ENCODE results near the gene VIPR2. TPM values are rescaled to one million over a fixed set of nuclear protein-coding genes. Genes with fewer than 3 reads are reported as not detected.
"Not testable (repeated sequence)": the region's sequence is repeated elsewhere in the genome, so short reads cannot be mapped to it uniquely, and the experiment has no call there.

Gene VIPR2
- total RNA-seq, 1 experiment from 2014 or later = not detected

- peak; percentile 32 for DNase-seq
- Histone ChIP-seq H3K36me3 (ENCODE audit: insufficient read depth, low read length) (no peaks in the 10 kb centered on the region), H3K9ac (ENCODE audit: low read length) (no peak overlapping the region), H3K4me1 (ENCODE audit: low read length) (no peaks in the 10 kb centered on the region), H3K9me3 (ENCODE audit: low read length) (no peaks in the 10 kb centered on the region), H3K27me3 (ENCODE audit: low read length) (no peaks in the 10 kb centered on the region), H3K4me3 (ENCODE audit: low read length) (no peak overlapping the region), H3K4me2 (ENCODE audit: low read depth, low read length, poor library complexity, severe bottlenecking) (no peak overlapping the region), H3K79me2 (ENCODE audit: low read length) (no peaks in the 10 kb centered on the region), H4K20me1 (ENCODE audit: insufficient read depth, low read depth, low read length) (no peaks in the 10 kb centered on the region), H3K9me2 (replicated peaks; ENCODE audit: insufficient read depth, low read length) (no peaks in the 10 kb centered on the region), H2AFZ (ENCODE audit: low read length) (no peak overlapping the region), H3K27ac (ENCODE audit: low read length) (no peak overlapping the region)
Measured at GRCh38 chr7:159130199-159130775, 14.4 kb downstream of the VIPR2 start.

DNA sequence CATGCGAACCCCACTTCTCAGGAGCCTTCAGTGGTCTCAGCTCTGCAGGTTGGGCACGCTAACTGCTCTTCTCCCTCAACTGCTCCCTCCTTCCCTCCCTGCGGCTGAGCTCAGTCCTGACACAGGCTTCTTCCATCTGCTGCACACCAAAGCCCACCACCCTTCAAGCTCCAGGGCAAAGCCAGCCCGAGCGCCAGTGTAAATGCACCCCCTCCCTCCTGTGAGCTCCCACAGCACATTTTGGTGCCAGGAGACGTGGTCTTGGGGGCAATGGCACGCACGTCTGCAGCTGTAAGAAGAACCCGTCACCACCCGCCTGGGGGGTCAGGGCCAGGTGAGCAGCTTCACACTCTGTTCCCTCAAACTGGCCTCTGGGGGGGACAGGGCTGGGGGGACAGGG is 15.9 kb downstream of the VIPR2 start:
- Histone ChIP-seq H3K4me2 (ENCODE audit: low read depth, low read length, poor library complexity, severe bottlenecking) (no peak overlapping the region), H3K4me3 (ENCODE audit: low read length) (no peak overlapping the region), H3K27me3 (ENCODE audit: low read length) (no peaks in the 10 kb centered on the region), H3K27ac (ENCODE audit: low read length) (no peak overlapping the region), H3K36me3 (ENCODE audit: insufficient read depth, low read length) (no peaks in the 10 kb centered on the region), H3K4me1 (ENCODE audit: low read length) (no peaks in the 10 kb centered on the region), H4K20me1 (ENCODE audit: insufficient read depth, low read depth, low read length) (no peaks in the 10 kb centered on the region), H2AFZ (ENCODE audit: low read length) (no peak overlapping the region), H3K9me2 (replicated peaks; ENCODE audit: insufficient read depth, low read length) (no peaks in the 10 kb centered on the region), H3K79me2 (ENCODE audit: low read length) (no peaks in the 10 kb centered on the region), H3K9ac (ENCODE audit: low read length) (no peak overlapping the region), H3K9me3 (ENCODE audit: low read length) (no peaks in the 10 kb centered on the region)
- peak; percentile 6 for DNase-seq

GRCh38 chr7:159127691-159128642 is 16.7 kb downstream of the VIPR2 start:
- Histone ChIP-seq H4K20me1 (ENCODE audit: insufficient read depth, low read depth, low read length) (no peaks in the 10 kb centered on the region), H3K79me2 (ENCODE audit: low read length) (no peaks in the 10 kb centered on the region), H3K9me3 (ENCODE audit: low read length) (no peaks in the 10 kb centered on the region), H3K36me3 (ENCODE audit: insufficient read depth, low read length) (no peaks in the 10 kb centered on the region), H3K9ac (ENCODE audit: low read length) (no peak overlapping the region), H3K27me3 (ENCODE audit: low read length) (no peaks in the 10 kb centered on the region), H2AFZ (ENCODE audit: low read length) (no peak overlapping the region), H3K9me2 (replicated peaks; ENCODE audit: insufficient read depth, low read length) (no peaks in the 10 kb centered on the region), H3K4me1 (ENCODE audit: low read length) (no peaks in the 10 kb centered on the region), H3K27ac (ENCODE audit: low read length) (no peak overlapping the region), H3K4me3 (ENCODE audit: low read length) (no peak overlapping the region), H3K4me2 (ENCODE audit: low read depth, low read length, poor library complexity, severe bottlenecking) (no peak overlapping the region)
- peak; percentile 2 for DNase-seq

DNA sequence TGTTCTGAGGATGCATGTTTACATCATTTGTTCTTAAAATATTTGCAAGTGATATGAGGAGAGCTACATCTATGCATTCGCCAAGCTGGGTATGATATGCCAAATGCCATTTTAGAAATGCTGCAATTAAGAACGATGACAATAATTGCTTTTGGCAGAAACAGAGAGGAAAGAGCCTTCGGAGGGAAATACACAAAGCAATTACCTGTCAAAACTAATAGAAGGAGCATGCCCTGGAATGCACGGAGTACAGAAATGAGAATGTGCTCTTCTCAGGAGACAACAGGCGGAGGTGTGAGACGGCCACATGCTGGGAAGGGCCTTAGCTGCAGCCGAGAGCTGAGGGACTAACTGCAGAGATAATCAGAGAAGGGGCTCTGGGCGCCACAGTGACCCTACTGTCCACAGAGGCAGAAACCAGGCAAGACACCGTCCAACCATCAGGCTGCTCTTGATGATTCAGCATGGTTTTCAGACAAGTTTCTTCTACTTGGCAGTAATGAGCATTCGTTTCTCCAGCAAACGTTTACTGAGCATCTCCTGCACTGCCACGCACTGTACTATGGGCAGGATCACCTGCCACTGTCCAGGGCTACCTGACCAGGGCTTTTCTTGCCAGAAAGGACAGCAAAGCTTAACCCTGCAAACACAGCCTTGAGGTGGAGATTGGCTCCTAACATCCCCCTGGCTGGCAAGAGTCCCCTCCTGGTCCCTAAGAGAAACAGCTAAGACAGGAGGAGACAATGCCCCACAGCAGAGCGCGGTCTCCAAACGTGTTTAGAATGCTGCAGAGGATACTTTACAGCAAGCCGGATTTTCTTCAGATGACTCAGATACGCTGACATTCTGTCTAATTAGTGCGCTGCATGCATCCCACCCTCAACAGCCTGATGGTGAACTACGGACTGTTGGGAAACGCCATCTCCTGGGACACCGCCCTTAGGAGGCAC is 18.1 kb downstream of the VIPR2 start:
- Histone ChIP-seq H3K9me2 (replicated peaks; ENCODE audit: insufficient read depth, low read length) (no peaks in the 10 kb centered on the region), H3K36me3 (ENCODE audit: insufficient read depth, low read length) (no peaks in the 10 kb centered on the region), H3K27ac (ENCODE audit: low read length) (no peak overlapping the region), H4K20me1 (ENCODE audit: insufficient read depth, low read depth, low read length) (no peaks in the 10 kb centered on the region), H3K4me1 (ENCODE audit: low read length) (no peaks in the 10 kb centered on the region), H3K9me3 (ENCODE audit: low read length) (no peaks in the 10 kb centered on the region), H3K4me2 (ENCODE audit: low read depth, low read length, poor library complexity, severe bottlenecking) (no peak overlapping the region), H3K27me3 (ENCODE audit: low read length) (no peaks in the 10 kb centered on the region), H3K9ac (ENCODE audit: low read length) (no peak overlapping the region), H3K4me3 (ENCODE audit: low read length) (no peak overlapping the region), H2AFZ (ENCODE audit: low read length) (no peak overlapping the region), H3K79me2 (ENCODE audit: low read length) (no peaks in the 10 kb centered on the region)
- DNase-seq = peak; percentile 19

- Histone ChIP-seq H3K9me3 (ENCODE audit: low read length) (no peaks in the 10 kb centered on the region), H3K4me1 (ENCODE audit: low read length) (no peaks in the 10 kb centered on the region), H2AFZ (ENCODE audit: low read length) (no peak overlapping the region), H3K4me3 (ENCODE audit: low read length) (no peak overlapping the region), H4K20me1 (ENCODE audit: insufficient read depth, low read depth, low read length) (no peaks in the 10 kb centered on the region), H3K27ac (ENCODE audit: low read length) (no peak overlapping the region), H3K79me2 (ENCODE audit: low read length) (no peaks in the 10 kb centered on the region), H3K27me3 (ENCODE audit: low read length) (no peaks in the 10 kb centered on the region), H3K9ac (ENCODE audit: low read length) (no peak overlapping the region), H3K9me2 (replicated peaks; ENCODE audit: insufficient read depth, low read length) (no peaks in the 10 kb centered on the region), H3K4me2 (ENCODE audit: low read depth, low read length, poor library complexity, severe bottlenecking) (no peak overlapping the region), H3K36me3 (ENCODE audit: insufficient read depth, low read length) (no peaks in the 10 kb centered on the region)
- no peak for DNase-seq
Measured at GRCh38 chr7:159125955-159126270, 18.8 kb downstream of the VIPR2 start.

DNA sequence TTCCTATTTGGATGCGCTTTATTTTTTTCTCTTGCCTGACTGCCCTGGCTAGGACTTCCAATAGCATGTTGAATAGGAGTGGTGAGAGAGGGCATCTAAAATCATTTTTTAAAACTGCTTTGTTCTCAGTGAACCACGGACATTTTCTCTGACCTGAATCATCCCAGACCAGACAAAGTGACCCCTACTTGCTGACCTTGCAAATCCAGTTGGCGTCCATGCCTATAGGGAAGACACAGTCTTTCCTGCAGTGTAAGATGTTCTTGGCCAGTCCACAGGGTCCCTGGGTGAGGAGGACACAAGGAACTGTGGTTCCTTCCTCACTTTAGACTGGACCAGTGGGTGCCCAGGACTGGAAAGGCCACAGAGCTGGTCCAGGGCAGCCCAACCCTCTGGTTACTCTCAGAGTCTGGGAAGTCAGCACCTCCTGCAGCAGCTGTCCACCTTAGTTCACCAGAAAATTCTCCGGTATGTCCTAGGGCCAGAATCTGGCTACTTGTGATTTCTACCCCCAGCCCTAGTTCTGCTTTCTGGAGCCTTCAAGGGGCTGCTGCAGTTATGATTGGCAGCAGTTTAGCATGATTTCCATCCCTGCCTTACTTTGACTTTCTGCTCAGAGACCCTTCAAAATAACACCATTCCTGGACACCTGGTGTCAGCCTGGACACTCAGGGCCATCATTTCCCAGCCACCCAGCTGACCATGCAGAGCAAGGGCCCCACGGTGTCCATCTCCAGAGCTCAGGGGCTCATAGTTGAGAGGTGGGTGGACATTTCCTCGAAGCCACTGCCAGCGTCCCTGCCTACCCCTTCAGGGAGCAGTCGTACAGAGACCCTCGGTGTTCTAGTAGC is 19.3 kb downstream of the VIPR2 start:
- Histone ChIP-seq H2AFZ (ENCODE audit: low read length) (no peak overlapping the region), H3K36me3 (ENCODE audit: insufficient read depth, low read length) (no peaks in the 10 kb centered on the region), H3K4me1 (ENCODE audit: low read length) (no peaks in the 10 kb centered on the region), H3K9ac (ENCODE audit: low read length) (no peak overlapping the region), H3K9me3 (ENCODE audit: low read length) (no peaks in the 10 kb centered on the region), H3K4me3 (ENCODE audit: low read length) (no peak overlapping the region), H4K20me1 (ENCODE audit: insufficient read depth, low read depth, low read length) (no peaks in the 10 kb centered on the region), H3K27ac (ENCODE audit: low read length) (no peak overlapping the region), H3K4me2 (ENCODE audit: low read depth, low read length, poor library complexity, severe bottlenecking) (no peak overlapping the region), H3K27me3 (ENCODE audit: low read length) (no peaks in the 10 kb centered on the region), H3K79me2 (ENCODE audit: low read length) (no peaks in the 10 kb centered on the region), H3K9me2 (replicated peaks; ENCODE audit: insufficient read depth, low read length) (no peaks in the 10 kb centered on the region)
- DNase-seq = peak; percentile 36

DNA sequence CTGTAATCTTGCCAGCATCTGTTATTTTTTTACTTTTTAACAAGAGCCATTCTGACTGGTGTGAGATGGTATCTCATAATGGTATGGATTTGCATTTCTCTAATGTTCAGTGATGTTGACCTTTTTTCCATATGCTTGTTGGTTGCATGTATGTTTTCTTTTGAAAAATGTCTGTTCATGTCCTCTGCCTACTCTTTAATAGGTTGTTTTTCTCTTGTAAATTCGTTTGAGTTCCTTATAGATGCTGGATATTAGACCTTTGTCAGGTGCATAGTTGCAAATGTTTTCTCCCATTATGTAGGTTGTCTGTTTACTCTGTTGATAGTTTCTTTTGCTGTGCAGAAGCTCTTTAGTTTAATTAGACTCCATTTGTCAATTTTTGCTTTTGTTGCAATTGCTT is 20.9 kb downstream of the VIPR2 start:
- not testable (repeated sequence) for H3K4me3 ChIP-seq (ENCODE audit: low read length); DNase-seq; H3K9me3 ChIP-seq (ENCODE audit: low read length); H3K27ac ChIP-seq (ENCODE audit: low read length); H2AFZ ChIP-seq (ENCODE audit: low read length); H3K4me2 ChIP-seq (ENCODE audit: low read depth, low read length, poor library complexity, severe bottlenecking); H4K20me1 ChIP-seq (ENCODE audit: insufficient read depth, low read depth, low read length); H3K4me1 ChIP-seq (ENCODE audit: low read length); H3K36me3 ChIP-seq (ENCODE audit: insufficient read depth, low read length); H3K27me3 ChIP-seq (ENCODE audit: low read length); H3K79me2 ChIP-seq (ENCODE audit: low read length); H3K9me2 ChIP-seq (replicated peaks; ENCODE audit: insufficient read depth, low read length); H3K9ac ChIP-seq (ENCODE audit: low read length)

All from Karpas-422 (cell line).